Inflammatory macrophage treated with lipopolysaccharide for 1 hour (primary cell): ENCODE results near the gene MAST1.
"Not testable (repeated sequence)": the region's sequence is repeated elsewhere in the genome, so short reads cannot be mapped to it uniquely, and the experiment has no call there.

ENCODE experiments used
- DNase-seq, 2 donors: peaks; one replicate each; pipeline ENCODE4 v3.0.0-alpha.2; 2020 to 2022

The MAST1 gene

GRCh38 chr19:12872941-12873890 is 34.9 kb downstream of the MAST1 start:
- DNase-seq: peak; percentile 51 to 60

GRCh38 chr19:12873891-12874745 is 35.8 kb downstream of the MAST1 start:
- DNase-seq: no peak

- no peak for DNase-seq
These were observed 36.8 kb downstream of the MAST1 start for GRCh38 chr19:12875086-12875485.

- DNase-seq: no peak
These were observed 42.3 kb downstream of the MAST1 start for GRCh38 chr19:12880551-12881171.

GRCh38 chr19:12881172-12881808 is 43.0 kb downstream of the MAST1 start, which contains the start of gene DNASE2:
Gene DNASE2 (minus strand): TSS chr19:12881449. CDS start chr19:12881375, 74 bp downstream.
- peak; percentile 92 to 96 for DNase-seq

GRCh38 chr19:12882589-12882988 is 44.3 kb downstream of the MAST1 start:
- no peak for DNase-seq

- DNase-seq: no peak
These were observed 45.9 kb downstream of the MAST1 start for GRCh38 chr19:12884202-12884601.

- no peak for DNase-seq
These were observed 46.3 kb downstream of the MAST1 start for GRCh38 chr19:12884627-12884925.

GRCh38 chr19:12884926-12885748 is 46.8 kb downstream of the MAST1 start:
- peak; percentile 39 to 79 for DNase-seq

- no peak for DNase-seq
These were observed 47.7 kb downstream of the MAST1 start for GRCh38 chr19:12885749-12886650.

- DNase-seq: no peak
These were observed 48.3 kb downstream of the MAST1 start for GRCh38 chr19:12886651-12886968.

- DNase-seq: no peak
These were observed 48.8 kb downstream of the MAST1 start, which contains the start of gene KLF1 for GRCh38 chr19:12886969-12887747. Gene KLF1 (minus strand): TSS chr19:12887201. CDS start chr19:12887140, 61 bp downstream.

GRCh38 chr19:12888006-12888603 is 49.8 kb downstream of the MAST1 start:
- DNase-seq: no peak

- not testable (repeated sequence) for DNase-seq
These were observed 52.0 kb downstream of the MAST1 start for GRCh38 chr19:12890299-12890786.

- peak; percentile 98 to 99 for DNase-seq
These were observed 52.7 kb downstream of the MAST1 start, which contains the start of gene GCDH for GRCh38 chr19:12890787-12891552. Gene GCDH (plus strand): TSS chr19:12891160. CDS start chr19:12891305, 145 bp downstream.

GRCh38 chr19:12891553-12892021 is 53.3 kb downstream of the MAST1 start:
- no peak for DNase-seq

GRCh38 chr19:12893582-12893981 is 55.3 kb downstream of the MAST1 start:
- no peak for DNase-seq

GRCh38 chr19:12896460-12896859 is 58.1 kb downstream of the MAST1 start:
- no peak for DNase-seq
